Gastrocnemius medialis (tissue), 4 donors: ENCODE data around the gene ERICH6. TPM values are rescaled to one million over a fixed set of nuclear protein-coding genes. Genes with fewer than 3 reads are reported as not detected.

Experiments used
- ATAC-seq, 2 donors: fragments of 150-250 bp; one replicate each; pipeline ENCODE4 v1.9.1; 2016
- DNase-seq, 2 donors: peaks; one replicate each; pipeline ENCODE4 v3.0.0-alpha.2; 2019
- H3K27ac ChIP-seq, 4 donors: fragments of 200-600 bp; sonication (generic); 1 replicate in 1 of 4; 2 replicates in 3 of 4; pipeline ENCODE4 v1.5.1; 2016 to 2018; ENCODE audit warnings: mild to moderate bottlenecking in 2 of 4, moderate library complexity in 1 of 4
- H3K27me3 ChIP-seq, 3 donors: fragments of 200-600 bp; sonication (generic) in 2 of 3; 1 replicate in 1 of 3; 2 replicates in 2 of 3; pipeline versions ENCODE4 v1.5.1 to v1.6.0; 2016 to 2019; ENCODE audit warnings: mild to moderate bottlenecking in 1 of 3, moderate library complexity in 1 of 3
- H3K36me3 ChIP-seq, 2 donors: fragments of 200-600 bp; sonication (generic) in 1 of 2; one replicate each; pipeline ENCODE4 v1.5.1; 2017 to 2018
- H3K4me1 ChIP-seq, 2 donors: fragments of 200-600 bp; sonication (generic) in 1 of 2; one replicate each; pipeline ENCODE4 v1.5.1; 2016 to 2017; ENCODE audit warnings: mild to moderate bottlenecking in 2 of 2
- H3K4me3 ChIP-seq, 4 donors: fragments of 200-600 bp; sonication (generic) in 3 of 4; 1 replicate in 1 of 4; 2 replicates in 3 of 4; pipeline ENCODE4 v1.5.1; 2016 to 2019; ENCODE audit warnings: mild to moderate bottlenecking in 2 of 4
- H3K9me3 ChIP-seq, 3 donors: fragments of 200-600 bp; sonication (generic) in 2 of 3; 1 replicate in 1 of 3; 2 replicates in 2 of 3; pipeline ENCODE4 v1.5.1; 2016 to 2019
- POLR2A ChIP-seq, 2 donors: fragments of 450-650 bp; IDR thresholded peaks; one replicate each; pipeline ENCODE4 v1.6.1; 2017; ENCODE audit warnings: antibody characterized with exemption in 2 of 2, mild to moderate bottlenecking in 2 of 2, moderate library complexity in 2 of 2
- in situ Hi-C, 4 donors: fragments of 200-750 bp; cut with MboI; loops; one replicate each; pipeline versions ENCODE4 v1.15.0 to v1.8.0; 2017; ENCODE audit warnings: low sequenced_read_pairs in 4 of 4
- intact Hi-C: fragments of 100-400 bp; cut with DNase I; formaldehyde crosslinking; loops from one replicate; pipeline ENCODE4 v1.15.1; 2023; ENCODE audit warnings: low total_unique reads
- total RNA-seq, 4 donors: library from RNA; depleted of rRNA; stranded (reverse); fragments of >200 nt; gene quantifications; one replicate each; pipeline versions ENCODE4 v1.1.0 to v1.2.3, GENCODE V29; 2016
- TF ChIP-seq, protein P1 (sequence below), 5 experiments: fragments of 450-650 bp in 3 of 5; fragments of 200-600 bp in 2 of 5; sonication (generic) in 2 of 5; IDR thresholded peaks in 4 of 5; conservative IDR thresholded peaks in 1 of 5; 1 replicate in 4 of 5; 2 replicates in 1 of 5; pipeline ENCODE4 v1.5.1; 2016 to 2019; ENCODE audit warnings: antibody characterized with exemption in 5 of 5, mild to moderate bottlenecking in 3 of 5, moderate library complexity in 3 of 5

Gene ERICH6
- total RNA-seq, 4 donors from 2014 or later = not detected

DNA sequence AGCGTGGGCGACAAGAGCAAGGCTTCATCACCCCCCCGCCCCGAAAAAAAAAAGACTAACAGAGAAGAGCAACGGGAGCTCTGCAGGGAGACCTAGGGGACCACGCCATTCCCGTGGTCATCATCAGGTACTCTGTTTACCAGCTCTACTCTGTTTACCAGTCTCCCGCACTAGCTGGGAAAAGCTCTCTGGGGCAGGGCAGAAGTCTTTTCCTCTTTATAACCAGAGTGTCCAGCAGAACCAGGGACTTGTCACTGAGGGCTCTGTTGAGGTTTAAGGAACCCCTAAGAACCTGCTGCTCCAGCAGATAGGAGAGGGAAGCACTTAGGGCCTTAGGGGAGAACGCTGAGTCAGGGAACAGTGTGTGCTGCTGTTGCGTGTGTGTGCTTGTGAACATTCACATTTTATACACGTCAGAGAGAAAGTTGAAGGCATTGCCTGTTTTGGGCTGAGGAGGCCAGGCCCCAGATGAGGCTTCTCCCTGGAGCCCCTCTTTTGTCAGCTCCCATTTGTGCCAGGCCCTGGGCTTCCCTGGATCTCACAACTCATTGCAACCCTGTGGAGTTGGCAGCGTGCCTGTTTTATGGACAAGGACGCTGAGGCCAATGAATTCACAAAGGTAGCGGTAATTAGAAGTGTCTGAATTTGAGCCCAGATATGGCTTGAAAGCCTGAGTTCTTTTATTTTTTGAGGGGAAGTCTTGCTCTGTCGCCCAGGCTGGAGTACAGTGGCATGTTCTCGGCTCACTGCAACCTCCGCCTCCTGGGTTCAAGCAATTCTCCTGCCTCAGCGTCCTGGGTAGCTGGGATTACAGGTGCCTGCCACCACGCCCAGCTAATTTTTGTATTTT lies 24.2 kb upstream of the ERICH6 start:
- no peak for TF ChIP-seq POLR2A (IDR thresholded peaks at IDR 0.05)
- TF ChIP-seq, protein P1, sequence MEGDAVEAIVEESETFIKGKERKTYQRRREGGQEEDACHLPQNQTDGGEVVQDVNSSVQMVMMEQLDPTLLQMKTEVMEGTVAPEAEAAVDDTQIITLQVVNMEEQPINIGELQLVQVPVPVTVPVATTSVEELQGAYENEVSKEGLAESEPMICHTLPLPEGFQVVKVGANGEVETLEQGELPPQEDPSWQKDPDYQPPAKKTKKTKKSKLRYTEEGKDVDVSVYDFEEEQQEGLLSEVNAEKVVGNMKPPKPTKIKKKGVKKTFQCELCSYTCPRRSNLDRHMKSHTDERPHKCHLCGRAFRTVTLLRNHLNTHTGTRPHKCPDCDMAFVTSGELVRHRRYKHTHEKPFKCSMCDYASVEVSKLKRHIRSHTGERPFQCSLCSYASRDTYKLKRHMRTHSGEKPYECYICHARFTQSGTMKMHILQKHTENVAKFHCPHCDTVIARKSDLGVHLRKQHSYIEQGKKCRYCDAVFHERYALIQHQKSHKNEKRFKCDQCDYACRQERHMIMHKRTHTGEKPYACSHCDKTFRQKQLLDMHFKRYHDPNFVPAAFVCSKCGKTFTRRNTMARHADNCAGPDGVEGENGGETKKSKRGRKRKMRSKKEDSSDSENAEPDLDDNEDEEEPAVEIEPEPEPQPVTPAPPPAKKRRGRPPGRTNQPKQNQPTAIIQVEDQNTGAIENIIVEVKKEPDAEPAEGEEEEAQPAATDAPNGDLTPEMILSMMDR (IDR thresholded peaks at IDR 0.05 in 4 of 5, conservative IDR thresholded peaks at IDR 0.05 in 1 of 5) = no peak
- Histone ChIP-seq H3K27ac (no peak overlapping the region), H3K4me1 (no peaks in the 10 kb centered on the region), H3K9me3 (no peaks in the 10 kb centered on the region), H3K27me3 (no peaks in the 10 kb centered on the region), H3K4me3 (no peak overlapping the region), H3K36me3 (no peaks in the 10 kb centered on the region)
- peak in 1 of 2 donors; percentile 36 for DNase-seq
- intact Hi-C loops = no loop called here
- in situ Hi-C loops = loop anchor here in 3 of 4 donors (10.0 kb wide), 3 partner anchors 57 to 417 kb away; no protein-coding TSS in a partner anchor
- ATAC-seq = peak in 1 of 2 donors; percentile 68

DNA sequence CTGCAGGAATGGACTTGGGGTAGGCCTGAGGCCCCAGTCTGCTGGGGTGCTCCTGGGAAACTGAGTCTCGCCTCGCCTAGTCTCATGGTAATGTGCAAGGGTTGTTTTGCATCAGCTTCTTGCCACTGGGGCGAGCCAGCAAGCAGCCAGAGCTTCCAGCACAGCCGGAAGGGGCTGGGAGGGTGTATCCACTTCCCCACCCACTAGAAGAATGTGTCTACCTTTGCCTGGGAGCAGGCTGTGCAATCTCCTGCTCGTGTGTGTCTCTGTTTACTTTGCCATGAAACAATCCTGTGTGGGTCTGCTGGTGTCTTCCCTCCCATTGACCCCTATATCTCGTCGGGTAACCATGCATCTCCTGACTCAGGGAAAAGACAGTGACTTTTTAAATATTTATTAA lies 21.8 kb upstream of the ERICH6 start:
- no peaks in the 10 kb centered on the region for H3K36me3 ChIP-seq
- no peaks in the 10 kb centered on the region for H3K4me1 ChIP-seq
- intact Hi-C loops = no loop called here
- H3K9me3 ChIP-seq = no peaks in the 10 kb centered on the region
- no peak for DNase-seq
- no peak overlapping the region for H3K27ac ChIP-seq
- no peak for ATAC-seq
- in situ Hi-C loops = loop anchor here in 3 of 4 donors (10.0 kb wide), 3 partner anchors 59 to 419 kb away; no protein-coding TSS in a partner anchor
- H3K4me3 ChIP-seq = no peak overlapping the region
- TF ChIP-seq, protein P1 (IDR thresholded peaks at IDR 0.05 in 4 of 5, conservative IDR thresholded peaks at IDR 0.05 in 1 of 5) = no peak
- TF ChIP-seq POLR2A (IDR thresholded peaks at IDR 0.05) = no peak
- H3K27me3 ChIP-seq = no peaks in the 10 kb centered on the region

DNA sequence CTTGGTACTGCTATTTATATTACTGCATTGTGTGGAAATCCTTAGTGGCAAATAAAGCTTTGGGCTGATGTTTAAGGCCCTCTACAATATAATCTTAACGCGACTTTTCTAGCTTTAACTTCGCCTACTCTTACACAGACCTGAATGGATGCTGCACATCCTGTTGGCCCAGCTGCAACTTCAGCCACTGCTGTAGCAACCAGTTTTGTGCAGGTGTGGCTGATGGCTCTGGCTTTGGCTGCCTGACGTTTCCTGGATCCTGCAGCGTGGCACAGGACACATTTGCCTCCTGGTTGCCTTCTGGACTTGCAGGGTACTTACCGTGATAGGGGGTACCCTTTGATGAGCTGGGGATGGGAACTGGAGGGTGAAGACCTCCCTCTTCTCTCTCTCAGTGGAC lies 20.2 kb upstream of the ERICH6 start:
- no peaks in the 10 kb centered on the region for H3K27me3 ChIP-seq
- intact Hi-C loops = no loop called here
- no peaks in the 10 kb centered on the region for H3K36me3 ChIP-seq
- no peak for ATAC-seq
- H3K9me3 ChIP-seq = no peaks in the 10 kb centered on the region
- no peak overlapping the region for H3K4me3 ChIP-seq
- in situ Hi-C loops = loop anchor here in 3 of 4 donors (5.0 to 10.0 kb wide), 4 partner anchors 61 to 421 kb away; no protein-coding TSS in a partner anchor
- no peak overlapping the region for H3K27ac ChIP-seq
- TF ChIP-seq, protein P1 (IDR thresholded peaks at IDR 0.05 in 4 of 5, conservative IDR thresholded peaks at IDR 0.05 in 1 of 5) = no peak
- no peak for TF ChIP-seq POLR2A (IDR thresholded peaks at IDR 0.05)
- no peak for DNase-seq
- no peaks in the 10 kb centered on the region for H3K4me1 ChIP-seq

DNA sequence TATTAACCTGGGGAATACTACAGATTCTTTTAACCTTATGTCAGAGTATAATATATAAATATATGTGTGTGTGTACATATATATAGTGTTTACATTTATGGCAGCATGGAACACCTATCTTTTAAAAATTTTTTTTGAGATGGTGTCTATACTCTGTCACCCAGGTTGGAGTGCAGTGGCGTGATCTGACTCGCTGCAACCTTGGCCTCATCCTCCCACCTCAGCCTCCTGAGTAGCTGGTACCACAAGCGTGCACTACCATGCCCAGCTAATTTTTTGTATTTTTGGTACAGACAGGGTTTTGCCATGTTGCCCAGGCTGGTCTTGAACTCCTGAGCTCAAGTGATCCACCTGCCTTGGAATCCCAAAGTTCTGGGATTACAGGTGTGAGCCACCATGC lies 18.5 kb upstream of the ERICH6 start:
- in situ Hi-C loops (loop anchor here in 3 of 4 donors (5.0 to 10.0 kb wide), 4 partner anchors 63 to 423 kb away; no protein-coding TSS in a partner anchor), intact Hi-C loops (no loop called here)
- H3K9me3 ChIP-seq = no peaks in the 10 kb centered on the region
- no peak for ATAC-seq
- no peaks in the 10 kb centered on the region for H3K27me3 ChIP-seq
- no peak overlapping the region for H3K4me3 ChIP-seq
- no peaks in the 10 kb centered on the region for H3K4me1 ChIP-seq
- no peak for DNase-seq
- no peak overlapping the region for H3K27ac ChIP-seq
- TF ChIP-seq, protein P1 (IDR thresholded peaks at IDR 0.05 in 4 of 5, conservative IDR thresholded peaks at IDR 0.05 in 1 of 5) = no peak
- no peak for TF ChIP-seq POLR2A (IDR thresholded peaks at IDR 0.05)
- no peaks in the 10 kb centered on the region for H3K36me3 ChIP-seq
